Ectodermal cell (in vitro differentiated cells): ENCODE measurements around the gene COG2. TPM values are rescaled to one million over a fixed set of nuclear protein-coding genes. Genes with fewer than 3 reads are reported as not detected.
"Not testable (repeated sequence)": the region's sequence is repeated elsewhere in the genome, so short reads cannot be mapped to it uniquely, and the experiment has no call there.

ENCODE experiments used
- H3K27ac ChIP-seq: 2 replicates; pipeline ENCODE4 v1.7.0; 2013; ENCODE audit warnings: mild to moderate bottlenecking, low read depth, low read length; ENCODE audit not compliant: insufficient read depth, poor library complexity, severe bottlenecking
- H3K27me3 ChIP-seq: 2 replicates; pipeline ENCODE4 v1.7.0; 2013; ENCODE audit warnings: mild to moderate bottlenecking, low read length; ENCODE audit not compliant: insufficient read depth, control insufficient read depth, poor library complexity, severe bottlenecking
- H3K36me3 ChIP-seq: one replicate; pipeline ENCODE4 v1.7.0; 2013; ENCODE audit warnings: low read length; ENCODE audit not compliant: control insufficient read depth, insufficient read depth
- H3K4me1 ChIP-seq: one replicate; pipeline ENCODE4 v1.7.0; 2013; ENCODE audit warnings: low read length; ENCODE audit not compliant: control insufficient read depth, insufficient read depth
- H3K4me3 ChIP-seq: 2 replicates; pipeline ENCODE4 v1.7.0; 2013; ENCODE audit warnings: low read depth, low read length, control low read depth; ENCODE audit not compliant: insufficient read depth
- H3K9me3 ChIP-seq: 2 replicates; pipeline ENCODE4 v1.7.0; 2013; ENCODE audit warnings: mild to moderate bottlenecking, low read length, moderate library complexity; ENCODE audit not compliant: control insufficient read depth
- WGBS, 2 experiments: methylation state at CpG; one replicate each; pipeline ENCODE4 v1.1.7; 2013; ENCODE audit warnings: missing lambda C conversion rate in 2 of 2; 5-methylcytosine and 5-hydroxymethylcytosine counted together
- polyA plus RNA-seq, 4 experiments: library from polyadenylated mRNA; stranded (reverse); fragments of 50-300 nt; gene quantifications; one replicate each; pipeline ENCODE4 v1.2.3, GENCODE V29; 2013

COG2 gene
- 28.4 TPM for polyA plus RNA-seq (2013, experiment 1 of 4)
- polyA plus RNA-seq (2013, experiment 2 of 4) = 35.8 TPM
- polyA plus RNA-seq (2013, experiment 3 of 4) = 27.2 TPM
- polyA plus RNA-seq (2013, experiment 4 of 4) = 30.7 TPM

GRCh38 chr1:230642263-230642959 lies at the start of gene COG2:
Gene COG2 (plus strand): TSS chr1:230642481. CDS start chr1:230642607, 126 bp downstream.
- Histone ChIP-seq H3K27ac (peak within 1 kb of the TSS; percentile 53), H3K4me1 (no peaks in the 10 kb centered on the region), H3K36me3 (no peaks in the 10 kb centered on the region), H3K9me3 (no peaks in the 10 kb centered on the region), H3K4me3 (peak within 1 kb of the TSS; percentile 87), H3K27me3 (no peaks in the 10 kb centered on the region)
- 0% methylated on average over 62 of the region's 62 CpGs for whole genome bisulfite sequencing, 2 experiments

- no peak overlapping the region for H3K4me3 ChIP-seq
Observed at GRCh38 chr1:230592848-230593414, 49.4 kb upstream of the COG2 start.

GRCh38 chr1:230594214-230594773 lies 48.0 kb upstream of the COG2 start:
- 93 to 95% methylated on average over 1 of the region's 1 CpG for WGBS, 2 experiments
- Histone ChIP-seq H3K4me1 (no peaks in the 10 kb centered on the region), H3K27me3 (no peaks in the 10 kb centered on the region), H3K9me3 (no peaks in the 10 kb centered on the region), H3K4me3 (no peak overlapping the region), H3K27ac (no peak overlapping the region), H3K36me3 (no peaks in the 10 kb centered on the region)

More at GRCh38 chr1:230592848-230593414, 49.4 kb upstream of the COG2 start:
- Histone ChIP-seq H3K36me3 (no peaks in the 10 kb centered on the region), H3K9me3 (no peaks in the 10 kb centered on the region), H3K4me1 (no peaks in the 10 kb centered on the region), H3K27ac (no peak overlapping the region), H3K27me3 (no peaks in the 10 kb centered on the region)
- WGBS, 2 experiments = 41 to 50% methylated on average over 2 of the region's 2 CpGs

- Histone ChIP-seq H3K27me3 (no peaks in the 10 kb centered on the region), H3K4me3 (no peak overlapping the region), H3K9me3 (no peaks in the 10 kb centered on the region), H3K36me3 (no peaks in the 10 kb centered on the region), H3K4me1 (no peaks in the 10 kb centered on the region), H3K27ac (no peak overlapping the region)
- WGBS, 2 experiments = 76 to 87% methylated on average over 2 of the region's 2 CpGs
Observed at GRCh38 chr1:230595181-230595580, 47.1 kb upstream of the COG2 start.

- Histone ChIP-seq H3K27me3 (no peaks in the 10 kb centered on the region), H3K4me3 (no peak overlapping the region), H3K27ac (no peak overlapping the region), H3K4me1 (no peaks in the 10 kb centered on the region), H3K9me3 (no peaks in the 10 kb centered on the region), H3K36me3 (no peaks in the 10 kb centered on the region)
- 89 to 95% methylated on average over 2 of the region's 2 CpGs for WGBS, 2 experiments
Observed at GRCh38 chr1:230596306-230596705, 46.0 kb upstream of the COG2 start.

GRCh38 chr1:230598745-230599144 lies 43.5 kb upstream of the COG2 start:
- Histone ChIP-seq H3K9me3 (no peaks in the 10 kb centered on the region), H3K4me3 (no peak overlapping the region), H3K36me3 (no peaks in the 10 kb centered on the region), H3K4me1 (no peaks in the 10 kb centered on the region), H3K27ac (no peak overlapping the region), H3K27me3 (no peaks in the 10 kb centered on the region)

GRCh38 chr1:230599926-230600656 lies 42.2 kb upstream of the COG2 start:
- Histone ChIP-seq H3K4me3 (no peak overlapping the region), H3K36me3 (no peaks in the 10 kb centered on the region), H3K27me3 (no peaks in the 10 kb centered on the region), H3K4me1 (no peaks in the 10 kb centered on the region), H3K9me3 (no peaks in the 10 kb centered on the region), H3K27ac (no peak overlapping the region)
- 86 to 92% methylated on average over 4 of the region's 4 CpGs for WGBS, 2 experiments

- not testable (repeated sequence) for H3K4me1 ChIP-seq, H3K9me3 ChIP-seq, H3K36me3 ChIP-seq, H3K27ac ChIP-seq, H3K27me3 ChIP-seq, H3K4me3 ChIP-seq
- 80 to 92% methylated on average over 2 of the region's 2 CpGs for WGBS, 2 experiments
Observed at GRCh38 chr1:230600657-230601400, 41.5 kb upstream of the COG2 start.

- Histone ChIP-seq H3K36me3 (no peaks in the 10 kb centered on the region), H3K4me1 (no peaks in the 10 kb centered on the region), H3K4me3 (no peak overlapping the region), H3K9me3 (no peaks in the 10 kb centered on the region), H3K27ac (no peak overlapping the region), H3K27me3 (no peaks in the 10 kb centered on the region)
- WGBS, 2 experiments = 95% methylated on average over 2 of the region's 2 CpGs
Observed at GRCh38 chr1:230609208-230609607, 33.1 kb upstream of the COG2 start.
